IMR-90 (cell line): ENCODE results near the gene SLC22A4. TPM values are rescaled to one million over a fixed set of nuclear protein-coding genes. Genes with fewer than 3 reads are reported as not detected.

Experiments
- ATAC-seq: fragments of 200-7000 bp; cut with Tn5 transposase; 2 replicates; pipeline ENCODE4 v1.9.1; 2020; ENCODE audit warnings: low read depth, mild to moderate bottlenecking, moderate library complexity
- BruUV-seq: library from RNA; stranded (reverse); fragments of 400-500 nt; replicated peaks from 2 replicates; lab custom pipeline; 2021; lab: Mats Ljungman, UMichigan
- CTCF ChIA-PET: fragments of 300-600 bp; formaldehyde crosslinking; extraction: SDS; loops from one replicate; lab custom pipeline; 2021; ENCODE audit warnings: antibody characterized with exemption; lab: Yijun Ruan, JAX
- POLR2A ChIA-PET: fragments of 300-600 bp; sonication (Branson Sonifier 250); formaldehyde crosslinking; loops from one replicate; lab custom pipeline; 2022; ENCODE audit warnings: antibody characterized with exemption; ENCODE audit not compliant: unreplicated experiment; lab: Charles Lee
- DNase-seq: peaks from one replicate; pipeline ENCODE4 v3.0.0; 2013
- H2AFZ ChIP-seq: replicated peaks from 2 replicates; pipeline ENCODE3; 2013; ENCODE audit warnings: low read length, mild to moderate bottlenecking; ENCODE audit not compliant: poor library complexity
- H2AK5ac ChIP-seq: 2 replicates; pipeline ENCODE4 v1.6.1; 2013; ENCODE audit warnings: low read depth, low read length, inconsistent platforms
- H2AK9ac ChIP-seq: replicated peaks from 2 replicates; pipeline ENCODE3; 2013; ENCODE audit warnings: mild to moderate bottlenecking, low read depth, low read length, moderate library complexity; ENCODE audit not compliant: poor library complexity
- H2BK120ac ChIP-seq: 2 replicates; pipeline ENCODE4 v1.6.1; 2013; ENCODE audit warnings: low read depth, low read length, inconsistent platforms
- H2BK15ac ChIP-seq: 3 replicates; pipeline ENCODE4 v1.6.1; 2013; ENCODE audit warnings: low read depth, low read length, inconsistent platforms
- H2BK20ac ChIP-seq: 2 replicates; pipeline ENCODE4 v1.6.1; 2013; ENCODE audit warnings: low read depth, mild to moderate bottlenecking, inconsistent platforms, low read length, moderate library complexity
- H2BK5ac ChIP-seq: 2 replicates; pipeline ENCODE4 v1.6.1; 2013; ENCODE audit warnings: mild to moderate bottlenecking, low read depth, low read length, inconsistent platforms; ENCODE audit not compliant: poor library complexity, severe bottlenecking
- H3K14ac ChIP-seq: replicated peaks from 2 replicates; pipeline ENCODE4 v1.6.1; 2013; ENCODE audit warnings: low read depth, low read length, inconsistent platforms
- H3K18ac ChIP-seq: 2 replicates; pipeline ENCODE4 v1.6.1; 2013; ENCODE audit warnings: low read depth, low read length, control low read depth
- H3K23ac ChIP-seq: 2 replicates; pipeline ENCODE4 v1.6.1; 2013; ENCODE audit warnings: low read depth, low read length, inconsistent platforms
- H3K27ac ChIP-seq: 2 replicates; pipeline ENCODE4 v1.5.1; 2013; ENCODE audit warnings: mild to moderate bottlenecking, control low read depth, low read length; ENCODE audit not compliant: insufficient read depth
- H3K27me3 ChIP-seq: 2 replicates; pipeline ENCODE4 v1.6.1; 2013; ENCODE audit warnings: low read length; ENCODE audit not compliant: control insufficient read depth, insufficient read depth
- H3K36me3 ChIP-seq: 2 replicates; pipeline ENCODE4 v1.6.1; 2013; ENCODE audit warnings: low read length, mixed read lengths; ENCODE audit not compliant: control insufficient read depth, insufficient read depth
- H3K4ac ChIP-seq: 2 replicates; pipeline ENCODE4 v1.6.1; 2013; ENCODE audit warnings: low read depth, low read length, inconsistent platforms
- H3K4me1 ChIP-seq: 2 replicates; pipeline ENCODE4 v1.6.1; 2013; ENCODE audit warnings: low read length, mixed read lengths; ENCODE audit not compliant: control insufficient read depth, insufficient read depth
- H3K4me2 ChIP-seq: 2 replicates; pipeline ENCODE4 v1.6.1; 2013; ENCODE audit warnings: low read depth, mild to moderate bottlenecking, control low read depth, low read length, moderate library complexity
- H3K4me3 ChIP-seq: 2 replicates; pipeline ENCODE4 v1.5.1; 2013; ENCODE audit warnings: low read depth, mild to moderate bottlenecking, control low read depth, low read length, moderate library complexity; ENCODE audit not compliant: insufficient read depth
- H3K56ac ChIP-seq: 2 replicates; pipeline ENCODE4 v1.6.1; 2013; ENCODE audit warnings: low read length, inconsistent platforms; ENCODE audit not compliant: insufficient read depth; ENCODE audit errors: extremely low read depth
- H3K79me1 ChIP-seq, 2 experiments: 2 replicates each; pipeline ENCODE4 v1.6.1; 2013; ENCODE audit warnings: low read length in 2 of 2, inconsistent platforms in 1 of 2, low read depth in 1 of 2
- H3K9ac ChIP-seq: 2 replicates; pipeline ENCODE4 v1.6.1; 2013; ENCODE audit warnings: low read depth, low read length, control low read depth
- H3K9me1 ChIP-seq: 2 replicates; pipeline ENCODE4 v1.6.1; 2013; ENCODE audit warnings: low read length, inconsistent platforms; ENCODE audit not compliant: insufficient read depth
- H3K9me3 ChIP-seq: 2 replicates; pipeline ENCODE4 v1.6.1; 2013; ENCODE audit warnings: low read length; ENCODE audit not compliant: control insufficient read depth, insufficient read depth
- H4K20me1 ChIP-seq: 2 replicates; pipeline ENCODE4 v1.6.1; 2013; ENCODE audit warnings: low read length, inconsistent platforms; ENCODE audit not compliant: insufficient read depth
- H4K5ac ChIP-seq: 2 replicates; pipeline ENCODE4 v1.6.1; 2013; ENCODE audit warnings: mild to moderate bottlenecking, low read depth, low read length, control low read depth
- H4K8ac ChIP-seq, 2 experiments: 2 replicates each; pipeline ENCODE4 v1.6.1; 2013; ENCODE audit warnings: low read depth in 2 of 2, low read length in 2 of 2, control low read depth in 1 of 2, inconsistent platforms in 1 of 2
- H4K91ac ChIP-seq: 2 replicates; pipeline ENCODE4 v1.6.1; 2013; ENCODE audit warnings: low read depth, low read length, inconsistent platforms; ENCODE audit not compliant: insufficient read depth
- CEBPB ChIP-seq: IDR thresholded peaks from 2 replicates; pipeline ENCODE4 v1.6.1; 2012; ENCODE audit warnings: low read depth, low read length, improper control_type of control experiment
- FOS ChIP-seq: fragments of 150-350 bp; IDR thresholded peaks from 2 replicates; pipeline ENCODE4 v1.6.1; 2016; ENCODE audit warnings: low read depth, low read length
- MAZ ChIP-seq: IDR thresholded peaks from 2 replicates; pipeline ENCODE4 v1.6.1; 2012; ENCODE audit warnings: low read depth, mild to moderate bottlenecking, low read length, improper control_type of control experiment, moderate library complexity, borderline replicate concordance
- MXI1 ChIP-seq: IDR thresholded peaks from 2 replicates; pipeline ENCODE4 v1.6.1; 2012; ENCODE audit warnings: low read depth, mild to moderate bottlenecking, low read length, moderate library complexity, borderline replicate concordance
- NFE2L2 ChIP-seq: fragments of 150-350 bp; IDR thresholded peaks from 2 replicates; pipeline ENCODE4 v1.6.1; 2016; ENCODE audit warnings: low read depth, mild to moderate bottlenecking, low read length
- RCOR1 ChIP-seq: IDR thresholded peaks from 2 replicates; pipeline ENCODE4 v1.6.1; 2012; ENCODE audit warnings: mild to moderate bottlenecking, low read length, improper control_type of control experiment; ENCODE audit not compliant: insufficient replicate concordance
- RFX5 ChIP-seq: IDR thresholded peaks from 2 replicates; pipeline ENCODE4 v1.8.0; 2012; ENCODE audit warnings: low read depth, mild to moderate bottlenecking, low read length, moderate library complexity
- SMC3 ChIP-seq: fragments of 150-350 bp; IDR thresholded peaks from 2 replicates; pipeline ENCODE4 v1.6.1; 2016; ENCODE audit warnings: low read depth, mild to moderate bottlenecking, antibody characterized with exemption, low read length, moderate library complexity
- WGBS, 2 experiments: methylation state at CpG; one replicate each; pipeline versions ENCODE4 v1.1.5 to v1.1.7; 2013; ENCODE audit warnings: missing lambda C conversion rate in 2 of 2; ENCODE audit not compliant: insufficient read length in 1 of 2; ENCODE audit errors: extremely low coverage in 2 of 2; 5-methylcytosine and 5-hydroxymethylcytosine counted together
- dilution Hi-C: fragments of 300-500 bp; cut with HindIII; formaldehyde crosslinking; loops from one replicate; pipeline ENCODE4 v1.14.3; 2018; ENCODE audit warnings: low sequenced_read_pairs; ENCODE audit not compliant: unreplicated experiment
- in situ Hi-C: fragments of 300-500 bp; cut with MboI; formaldehyde crosslinking; loops from 3 replicates; pipeline ENCODE4 v1.14.3; 2019; ENCODE audit warnings: low sequenced_read_pairs, inconsistent platforms, mixed read lengths
- intact Hi-C: fragments of 100-400 bp; cut with micrococcal nuclease; formaldehyde crosslinking; loops from 2 replicates; pipeline ENCODE4 v1.10.0; 2022
- polyA plus RNA-seq, 3 experiments: library from polyadenylated mRNA; depleted of rRNA; stranded (reverse); fragments of >200 nt; gene quantifications; 2 replicates each; pipeline ENCODE4 v1.2.3, GENCODE V29; 2012; ENCODE audit warnings: low replicate concordance in 1 of 3
- total RNA-seq: library from RNA; depleted of rRNA; stranded (reverse); fragments of >200 nt; gene quantifications from 2 replicates; pipeline ENCODE4 v1.2.3, GENCODE V29; 2012
- TF ChIP-seq, protein P1 (sequence below): fragments of 150-350 bp; IDR thresholded peaks from 2 replicates; pipeline ENCODE4 v1.6.1; 2017; ENCODE audit warnings: mild to moderate bottlenecking, antibody characterized with exemption, low read length, low read depth
- TF ChIP-seq, protein P2 (sequence below): fragments of 150-350 bp; IDR thresholded peaks from 2 replicates; pipeline ENCODE4 v1.6.1; 2016; ENCODE audit warnings: low read depth, mild to moderate bottlenecking, low read length, moderate library complexity, borderline replicate concordance

The SLC22A4 gene
- total and polyA plus RNA-seq, 2 of the 4 experiments (the other 2 are of a cell fraction), result 2.6 to 3.2 TPM

DNA sequence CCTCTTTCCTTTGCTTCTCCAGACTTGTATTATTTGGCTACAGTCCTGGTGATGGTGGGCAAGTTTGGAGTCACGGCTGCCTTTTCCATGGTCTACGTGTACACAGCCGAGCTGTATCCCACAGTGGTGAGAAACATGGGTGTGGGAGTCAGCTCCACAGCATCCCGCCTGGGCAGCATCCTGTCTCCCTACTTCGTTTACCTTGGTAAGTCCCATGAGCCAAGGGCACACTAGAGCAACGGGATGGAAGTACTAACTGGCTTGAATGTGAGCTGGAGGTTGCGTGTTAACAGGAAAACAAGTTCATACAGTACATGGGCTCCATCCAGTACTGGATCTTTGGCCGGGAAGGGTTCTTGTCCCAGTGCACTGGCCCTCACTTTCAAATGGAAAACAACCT is 98.2 kb downstream of the SLC22A4 start:
- CTCF ChIA-PET, result interaction anchor here (0.6 kb wide), 1 partner anchor 199 kb away, joined by 3 read pairs; no protein-coding TSS in a partner anchor

More for the DNA sequence above, 98.2 kb downstream of the SLC22A4 start:
- H3K36me3 ChIP-seq, result peaks cover 4% of the 10 kb centered on the region; the same call in 1 of the 2 replicates
- no peak overlapping the region for H2AFZ ChIP-seq
- BruUV-seq, result no TSS peak
- H4K5ac ChIP-seq, result no peak overlapping the region
- no peak overlapping the region for H2AK9ac ChIP-seq
- H3K4me3 ChIP-seq, result no peak overlapping the region
- peaks cover 3% of the 10 kb centered on the region; the same call in 1 of the 2 replicates for H4K20me1 ChIP-seq
- no peak overlapping the region for H3K4me2 ChIP-seq
- no peak overlapping the region for H2BK20ac ChIP-seq
- H4K91ac ChIP-seq, result no peak overlapping the region
- H4K8ac ChIP-seq, result no peak overlapping the region
- intact Hi-C loops (no loop called here), in situ Hi-C loops (no loop called here), dilution Hi-C loops (no loop called here)
- H2AK5ac ChIP-seq, result no peak overlapping the region
- POLR2A ChIA-PET, result no interaction called here
- no peak overlapping the region for H2BK120ac ChIP-seq
- no peak overlapping the region for H3K14ac ChIP-seq
- H3K4me1 ChIP-seq, result peaks cover 23% of the 10 kb centered on the region
- peaks cover 21% of the 10 kb centered on the region for H3K9me1 ChIP-seq
- no peak overlapping the region for H3K23ac ChIP-seq
- no peak overlapping the region for H3K9ac ChIP-seq
- H3K27me3 ChIP-seq, result peaks cover 2% of the 10 kb centered on the region
- H3K18ac ChIP-seq, result no peak overlapping the region
- H3K79me1 ChIP-seq, result peaks cover 0 to 5% of the 10 kb centered on the region in 2 experiments; a peak in 1 of 4 replicates
- H3K9me3 ChIP-seq, result no peaks in the 10 kb centered on the region
- ATAC-seq (no peak), DNase-seq (no peak)
- H3K4ac ChIP-seq, result no peak overlapping the region
- H3K56ac ChIP-seq, result no peak overlapping the region
- H2BK15ac ChIP-seq, result no peak overlapping the region
- H2BK5ac ChIP-seq, result no peak overlapping the region
- WGBS, 2 experiments, result 100% methylated on average over 1 of the region's 8 CpGs; no CpG with 5 or more reads in 1 of the 2 experiments
- TF ChIP-seq, protein P1, sequence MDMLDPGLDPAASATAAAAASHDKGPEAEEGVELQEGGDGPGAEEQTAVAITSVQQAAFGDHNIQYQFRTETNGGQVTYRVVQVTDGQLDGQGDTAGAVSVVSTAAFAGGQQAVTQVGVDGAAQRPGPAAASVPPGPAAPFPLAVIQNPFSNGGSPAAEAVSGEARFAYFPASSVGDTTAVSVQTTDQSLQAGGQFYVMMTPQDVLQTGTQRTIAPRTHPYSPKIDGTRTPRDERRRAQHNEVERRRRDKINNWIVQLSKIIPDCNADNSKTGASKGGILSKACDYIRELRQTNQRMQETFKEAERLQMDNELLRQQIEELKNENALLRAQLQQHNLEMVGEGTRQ, result no peak
- TF ChIP-seq RFX5, result no peak
- TF ChIP-seq CEBPB, result no peak
- no peak for TF ChIP-seq NFE2L2
- no peak for TF ChIP-seq RCOR1
- TF ChIP-seq, protein P2, sequence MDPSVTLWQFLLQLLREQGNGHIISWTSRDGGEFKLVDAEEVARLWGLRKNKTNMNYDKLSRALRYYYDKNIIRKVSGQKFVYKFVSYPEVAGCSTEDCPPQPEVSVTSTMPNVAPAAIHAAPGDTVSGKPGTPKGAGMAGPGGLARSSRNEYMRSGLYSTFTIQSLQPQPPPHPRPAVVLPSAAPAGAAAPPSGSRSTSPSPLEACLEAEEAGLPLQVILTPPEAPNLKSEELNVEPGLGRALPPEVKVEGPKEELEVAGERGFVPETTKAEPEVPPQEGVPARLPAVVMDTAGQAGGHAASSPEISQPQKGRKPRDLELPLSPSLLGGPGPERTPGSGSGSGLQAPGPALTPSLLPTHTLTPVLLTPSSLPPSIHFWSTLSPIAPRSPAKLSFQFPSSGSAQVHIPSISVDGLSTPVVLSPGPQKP, result no peak
- no peak for TF ChIP-seq MAZ
- TF ChIP-seq MXI1, result no peak
- no peak for TF ChIP-seq FOS
- TF ChIP-seq SMC3, result no peak
- H3K27ac ChIP-seq, result no peak overlapping the region
